SU-DHL-6 (cell line): ENCODE measurements around the gene BCAS3.

ENCODE experiments used
- H2AFZ ChIP-seq: fragments of 200-600 bp; sonication (generic); 2 replicates; pipeline ENCODE4 v1.6.1; 2014; ENCODE audit warnings: low read depth, mild to moderate bottlenecking, moderate library complexity, mixed read lengths, antibody characterized with exemption, low read length; ENCODE audit not compliant: severe bottlenecking
- H3F3A ChIP-seq: fragments of 200-600 bp; shearing (Covaris generic); 2 replicates; pipeline ENCODE4 v1.6.0; 2016; ENCODE audit warnings: antibody characterized with exemption, mild to moderate bottlenecking; ENCODE audit not compliant: insufficient read depth
- H3K27ac ChIP-seq: fragments of 200-600 bp; sonication (generic); 2 replicates; pipeline ENCODE4 v1.5.1; 2016; ENCODE audit warnings: low read depth, mild to moderate bottlenecking, low read length, moderate library complexity, mixed read lengths
- H3K27me3 ChIP-seq: fragments of 200-600 bp; sonication (generic), shearing (Covaris generic); 2 replicates; pipeline ENCODE4 v1.6.0; 2014; ENCODE audit warnings: mild to moderate bottlenecking, low read length
- H3K36me3 ChIP-seq: fragments of 200-600 bp; sonication (generic); 2 replicates; pipeline ENCODE4 v1.6.1; 2014; ENCODE audit warnings: mild to moderate bottlenecking, low read length, mixed read lengths
- H3K4me2 ChIP-seq: fragments of 300-600, 200-600 bp; shearing (Covaris generic), sonication (generic); 2 replicates; pipeline ENCODE4 v1.6.0; 2014; ENCODE audit warnings: low read length, low read depth, mild to moderate bottlenecking; ENCODE audit not compliant: poor library complexity, severe bottlenecking
- H3K4me3 ChIP-seq: fragments of 200-600 bp; sonication (generic); 2 replicates; pipeline ENCODE4 v1.5.1; 2014; ENCODE audit warnings: antibody characterized with exemption, low read length, mild to moderate bottlenecking, mixed read lengths; ENCODE audit not compliant: insufficient read depth, poor library complexity, severe bottlenecking
- H3K79me2 ChIP-seq: fragments of 200-600 bp; sonication (generic); 2 replicates; pipeline ENCODE4 v1.6.1; 2014; ENCODE audit warnings: mild to moderate bottlenecking, low read length, moderate library complexity; ENCODE audit not compliant: insufficient read depth
- H3K9ac ChIP-seq: fragments of 200-600 bp; sonication (generic); 2 replicates; pipeline ENCODE4 v1.7.0; 2014; ENCODE audit warnings: mild to moderate bottlenecking, low read length
- H3K9me2 ChIP-seq: fragments of 200-600 bp; sonication (generic); replicated peaks from 2 replicates; pipeline ENCODE4 v1.6.1; 2014; ENCODE audit warnings: low read length; ENCODE audit not compliant: insufficient read depth
- H3K9me3 ChIP-seq: fragments of 200-600 bp; sonication (generic); 2 replicates; pipeline ENCODE4 v1.6.1; 2014; ENCODE audit warnings: low read length, mixed read lengths; ENCODE audit not compliant: insufficient read depth
- H4K20me1 ChIP-seq: fragments of 200-600 bp; sonication (generic); 2 replicates; pipeline ENCODE4 v1.6.1; 2014; ENCODE audit warnings: low read depth, mild to moderate bottlenecking, antibody characterized with exemption, low read length, moderate library complexity, mixed read lengths
- EZH2phosphoT487 ChIP-seq: fragments of 200-600 bp; sonication (generic), shearing (Covaris generic); conservative IDR thresholded peaks from 2 replicates; pipeline ENCODE4 v1.6.1; 2018; ENCODE audit warnings: mild to moderate bottlenecking, antibody characterized with exemption, low read length, moderate library complexity, mixed read lengths
- TF ChIP-seq, protein P1 (sequence below): fragments of 200-600 bp; sonication (generic); IDR thresholded peaks from one replicate; pipeline ENCODE4 v1.5.1; 2017; ENCODE audit warnings: antibody characterized with exemption, mild to moderate bottlenecking, low read length, moderate library complexity; ENCODE audit not compliant: insufficient read depth, poor library complexity, severe bottlenecking

BCAS3 gene

DNA sequence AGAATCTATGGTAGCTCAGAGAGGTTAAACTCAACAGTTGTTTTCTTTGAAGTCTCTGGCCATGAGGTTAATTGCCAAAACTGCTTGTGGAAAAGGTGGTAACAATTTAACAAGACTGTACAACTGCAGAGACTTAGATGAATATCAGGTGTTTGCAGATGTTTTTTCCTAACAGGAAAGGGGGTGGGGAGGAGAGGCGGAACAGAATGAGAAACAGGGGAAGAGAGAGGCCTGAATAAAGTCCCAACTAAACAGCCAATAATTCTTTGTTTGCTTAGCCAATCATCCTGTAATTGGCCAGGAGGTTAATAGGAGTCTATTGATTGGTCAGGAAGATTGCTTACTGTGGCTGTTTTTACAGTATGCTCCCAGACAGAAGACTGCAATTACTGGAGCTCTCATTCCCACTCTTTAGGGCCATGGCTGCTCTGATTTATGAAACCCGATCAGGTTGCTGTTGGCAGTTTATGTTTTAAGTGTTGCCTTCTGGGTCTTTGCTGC is 472.3 kb downstream of the BCAS3 start:
- no peaks in the 10 kb centered on the region for H3K36me3 ChIP-seq
- H3K4me3 ChIP-seq, result no peak overlapping the region
- H3K79me2 ChIP-seq, result no peaks in the 10 kb centered on the region
- H3K27ac ChIP-seq, result no peak overlapping the region
- H3F3A ChIP-seq, result no peaks in the 10 kb centered on the region
- TF ChIP-seq EZH2phosphoT487, result no peak
- no peaks in the 10 kb centered on the region for H3K27me3 ChIP-seq
- H2AFZ ChIP-seq, result no peak overlapping the region
- H3K9me2 ChIP-seq, result no peaks in the 10 kb centered on the region
- H3K9ac ChIP-seq, result no peak overlapping the region
- H3K9me3 ChIP-seq, result no peaks in the 10 kb centered on the region
- no peak overlapping the region for H3K4me2 ChIP-seq
- H4K20me1 ChIP-seq, result no peaks in the 10 kb centered on the region

DNA sequence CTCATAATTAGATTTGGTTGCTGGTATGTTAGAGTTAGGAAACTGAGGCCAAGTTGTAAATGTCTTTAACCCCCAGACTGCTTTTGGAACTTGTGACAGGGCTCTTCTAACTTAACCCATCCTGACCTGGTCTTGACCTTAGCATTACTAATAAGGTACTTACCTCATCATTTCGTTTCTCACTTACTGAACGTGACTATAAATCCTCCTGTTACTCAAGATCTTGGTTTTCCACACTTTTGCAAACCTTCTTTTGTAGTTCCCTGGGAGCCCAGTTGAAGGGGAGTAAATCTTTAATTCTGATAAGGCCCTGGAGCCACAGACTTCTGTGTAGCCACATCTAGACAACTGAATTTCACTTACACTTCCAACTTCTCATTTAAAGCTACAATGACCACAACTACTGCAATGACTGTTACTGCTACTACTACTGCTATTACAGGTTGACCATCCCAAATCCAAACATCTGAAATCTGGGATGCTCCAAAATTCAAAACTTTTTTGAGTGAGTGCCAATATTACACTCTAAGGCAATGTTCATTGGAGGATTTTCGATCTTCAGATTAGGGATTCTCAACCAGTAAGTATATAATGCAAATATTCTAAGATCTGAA is 473.1 kb downstream of the BCAS3 start:
- no peak for TF ChIP-seq EZH2phosphoT487
- TF ChIP-seq, protein P1, sequence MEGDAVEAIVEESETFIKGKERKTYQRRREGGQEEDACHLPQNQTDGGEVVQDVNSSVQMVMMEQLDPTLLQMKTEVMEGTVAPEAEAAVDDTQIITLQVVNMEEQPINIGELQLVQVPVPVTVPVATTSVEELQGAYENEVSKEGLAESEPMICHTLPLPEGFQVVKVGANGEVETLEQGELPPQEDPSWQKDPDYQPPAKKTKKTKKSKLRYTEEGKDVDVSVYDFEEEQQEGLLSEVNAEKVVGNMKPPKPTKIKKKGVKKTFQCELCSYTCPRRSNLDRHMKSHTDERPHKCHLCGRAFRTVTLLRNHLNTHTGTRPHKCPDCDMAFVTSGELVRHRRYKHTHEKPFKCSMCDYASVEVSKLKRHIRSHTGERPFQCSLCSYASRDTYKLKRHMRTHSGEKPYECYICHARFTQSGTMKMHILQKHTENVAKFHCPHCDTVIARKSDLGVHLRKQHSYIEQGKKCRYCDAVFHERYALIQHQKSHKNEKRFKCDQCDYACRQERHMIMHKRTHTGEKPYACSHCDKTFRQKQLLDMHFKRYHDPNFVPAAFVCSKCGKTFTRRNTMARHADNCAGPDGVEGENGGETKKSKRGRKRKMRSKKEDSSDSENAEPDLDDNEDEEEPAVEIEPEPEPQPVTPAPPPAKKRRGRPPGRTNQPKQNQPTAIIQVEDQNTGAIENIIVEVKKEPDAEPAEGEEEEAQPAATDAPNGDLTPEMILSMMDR, result no peak
- H3K4me2 ChIP-seq, result no peak overlapping the region
- H3K9me3 ChIP-seq, result no peaks in the 10 kb centered on the region

DNA sequence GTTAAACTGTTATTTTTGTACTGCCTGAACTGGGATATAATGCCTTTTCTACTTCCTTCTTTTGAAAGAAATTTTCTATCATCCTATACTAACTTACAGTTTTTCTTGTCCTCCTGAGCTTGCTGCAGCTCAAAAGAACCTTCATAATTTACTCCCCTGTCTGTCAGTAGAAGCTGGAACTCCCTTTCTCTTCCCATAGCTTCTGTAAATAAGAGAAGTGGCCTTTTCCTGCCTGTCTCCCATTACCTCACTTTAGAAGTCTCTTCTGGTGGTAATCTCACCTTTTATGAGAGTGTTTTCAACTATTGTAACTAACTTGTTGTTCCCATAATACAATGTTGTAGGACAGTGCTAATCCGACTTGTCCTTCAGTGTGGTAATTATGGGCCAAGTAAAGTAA is 475.2 kb downstream of the BCAS3 start:
- no peaks in the 10 kb centered on the region for H3F3A ChIP-seq
- no peaks in the 10 kb centered on the region for H3K36me3 ChIP-seq
- TF ChIP-seq, protein P1, result no peak
- TF ChIP-seq EZH2phosphoT487, result no peak
- no peak overlapping the region for H3K9ac ChIP-seq
- H3K79me2 ChIP-seq, result no peaks in the 10 kb centered on the region
- no peak overlapping the region for H3K27ac ChIP-seq
- no peak overlapping the region for H3K4me3 ChIP-seq
- no peak overlapping the region for H2AFZ ChIP-seq
- no peaks in the 10 kb centered on the region for H3K9me2 ChIP-seq
- H3K4me2 ChIP-seq, result no peak overlapping the region
- no peaks in the 10 kb centered on the region for H4K20me1 ChIP-seq
- no peaks in the 10 kb centered on the region for H3K9me3 ChIP-seq
- H3K27me3 ChIP-seq, result no peaks in the 10 kb centered on the region

More for the DNA sequence above, 473.1 kb downstream of the BCAS3 start:
- Histone ChIP-seq H3K36me3 (no peaks in the 10 kb centered on the region), H3F3A (no peaks in the 10 kb centered on the region), H2AFZ (no peak overlapping the region), H4K20me1 (no peaks in the 10 kb centered on the region), H3K9ac (no peak overlapping the region), H3K4me3 (no peak overlapping the region), H3K79me2 (no peaks in the 10 kb centered on the region), H3K27ac (no peak overlapping the region), H3K9me2 (no peaks in the 10 kb centered on the region), H3K27me3 (no peaks in the 10 kb centered on the region)

DNA sequence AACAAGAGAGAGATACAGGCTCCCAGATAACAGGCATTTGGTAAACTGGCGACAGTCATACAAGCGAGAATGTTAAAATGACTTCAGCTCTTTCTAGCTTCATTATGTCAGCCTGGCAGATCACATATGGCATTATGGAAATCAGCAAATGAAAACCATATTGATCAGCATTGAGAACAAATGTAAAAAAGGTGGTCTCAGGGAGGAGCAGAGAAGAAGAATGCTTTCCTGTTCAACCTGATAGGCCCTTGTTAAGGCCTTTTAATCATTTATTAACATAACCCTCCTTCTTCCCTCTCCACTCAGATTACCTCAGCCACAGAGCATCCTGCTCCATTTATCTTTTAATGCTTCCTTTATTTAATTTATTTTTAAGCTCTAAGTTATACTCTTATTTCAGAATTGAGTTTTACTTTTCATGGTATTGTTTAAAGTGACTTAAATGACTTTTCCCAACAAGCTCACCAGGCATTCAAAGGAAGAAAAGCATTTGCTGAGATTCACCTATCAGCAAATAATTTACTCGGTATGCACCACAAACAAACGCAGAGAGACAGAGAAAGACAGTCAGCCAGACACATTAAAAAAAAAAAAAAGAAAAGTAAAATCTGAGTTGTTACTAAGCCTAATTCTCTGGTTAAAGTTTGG is 478.1 kb downstream of the BCAS3 start:
- Histone ChIP-seq H2AFZ (no peak overlapping the region), H3K4me3 (no peak overlapping the region), H3K27ac (no peak overlapping the region), H4K20me1 (no peaks in the 10 kb centered on the region), H3K36me3 (no peaks in the 10 kb centered on the region), H3K9me2 (no peaks in the 10 kb centered on the region), H3K4me2 (no peak overlapping the region), H3K27me3 (no peaks in the 10 kb centered on the region), H3K79me2 (no peaks in the 10 kb centered on the region), H3K9me3 (no peaks in the 10 kb centered on the region), H3K9ac (no peak overlapping the region), H3F3A (no peaks in the 10 kb centered on the region)
- no peak for TF ChIP-seq EZH2phosphoT487
- TF ChIP-seq, protein P1, result no peak
